HG03139 (cell line): ENCODE measurements around the gene GLYAT.

Source experiments
- ATAC-seq: cut with Tn5 transposase; IDR thresholded peaks from one replicate; pipeline ENCODE4 v1.9.1; 2021; ENCODE audit not compliant: unreplicated experiment

GLYAT gene, protein sequence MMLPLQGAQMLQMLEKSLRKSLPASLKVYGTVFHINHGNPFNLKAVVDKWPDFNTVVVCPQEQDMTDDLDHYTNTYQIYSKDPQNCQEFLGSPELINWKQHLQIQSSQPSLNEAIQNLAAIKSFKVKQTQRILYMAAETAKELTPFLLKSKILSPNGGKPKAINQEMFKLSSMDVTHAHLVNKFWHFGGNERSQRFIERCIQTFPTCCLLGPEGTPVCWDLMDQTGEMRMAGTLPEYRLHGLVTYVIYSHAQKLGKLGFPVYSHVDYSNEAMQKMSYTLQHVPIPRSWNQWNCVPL

DNA sequence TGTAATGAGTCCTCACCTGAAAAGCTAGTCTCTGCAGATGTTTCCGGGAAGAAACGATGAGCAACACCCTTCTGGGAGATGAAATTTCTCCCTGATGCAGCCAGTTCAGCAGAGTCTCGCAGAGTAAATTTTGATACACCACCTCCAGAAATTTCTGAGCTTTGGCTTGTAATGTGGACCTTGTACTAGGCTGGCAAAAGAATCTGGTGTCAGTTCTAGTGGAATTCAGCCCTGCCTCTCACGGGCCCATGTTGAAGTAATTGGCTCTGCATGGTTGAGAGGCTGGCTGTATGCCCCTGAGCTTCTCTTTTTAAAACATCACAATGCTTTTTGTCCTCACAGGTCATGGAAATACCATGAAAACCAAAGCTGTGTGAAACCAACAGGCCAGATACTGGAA lies at the start of gene GLYAT:
Gene GLYAT, minus strand, starts transcription at position 125 of the 400 bp plus-strand sequence. CDS start 7,447 bp downstream, outside the sequence.
- no peak for ATAC-seq

DNA sequence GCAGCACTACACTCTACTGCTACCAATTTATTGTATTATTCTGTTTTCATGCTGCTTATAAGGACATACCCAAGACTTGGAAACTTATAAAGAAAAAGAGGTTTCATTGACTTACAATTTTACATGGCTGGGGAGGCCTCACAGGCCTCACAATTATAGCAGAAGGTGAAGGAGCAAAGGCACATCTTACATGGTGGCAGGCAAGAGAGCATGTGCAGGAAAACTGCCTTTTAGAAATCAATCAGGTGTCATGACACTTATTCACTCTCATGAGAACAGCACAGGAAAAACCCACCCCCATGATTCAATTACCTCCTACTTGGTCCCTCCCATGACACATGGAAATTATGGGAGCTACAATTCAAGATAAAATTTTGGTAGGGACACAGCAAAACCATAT lies 49.6 kb upstream of the GLYAT start:
- no peak for ATAC-seq

DNA sequence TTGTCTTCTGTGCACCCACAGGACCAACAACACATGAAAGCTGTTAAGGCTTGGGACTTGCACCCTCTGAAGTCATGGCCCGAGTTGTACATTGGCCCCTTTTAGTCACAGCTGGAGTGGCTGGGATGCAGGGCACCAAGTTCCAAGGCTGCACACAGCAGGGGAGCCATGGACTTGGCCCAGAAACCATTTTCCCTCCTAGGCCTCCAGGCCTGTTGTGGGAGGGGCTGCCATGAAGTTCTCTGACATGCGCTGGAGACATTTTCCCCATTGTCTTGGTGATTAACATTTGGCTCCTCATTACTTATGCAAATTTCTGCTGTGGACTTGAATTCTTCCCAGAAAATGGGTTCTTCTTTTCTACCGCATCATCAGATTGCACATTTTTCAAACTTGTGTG lies 48.8 kb upstream of the GLYAT start:
- no peak for ATAC-seq

DNA sequence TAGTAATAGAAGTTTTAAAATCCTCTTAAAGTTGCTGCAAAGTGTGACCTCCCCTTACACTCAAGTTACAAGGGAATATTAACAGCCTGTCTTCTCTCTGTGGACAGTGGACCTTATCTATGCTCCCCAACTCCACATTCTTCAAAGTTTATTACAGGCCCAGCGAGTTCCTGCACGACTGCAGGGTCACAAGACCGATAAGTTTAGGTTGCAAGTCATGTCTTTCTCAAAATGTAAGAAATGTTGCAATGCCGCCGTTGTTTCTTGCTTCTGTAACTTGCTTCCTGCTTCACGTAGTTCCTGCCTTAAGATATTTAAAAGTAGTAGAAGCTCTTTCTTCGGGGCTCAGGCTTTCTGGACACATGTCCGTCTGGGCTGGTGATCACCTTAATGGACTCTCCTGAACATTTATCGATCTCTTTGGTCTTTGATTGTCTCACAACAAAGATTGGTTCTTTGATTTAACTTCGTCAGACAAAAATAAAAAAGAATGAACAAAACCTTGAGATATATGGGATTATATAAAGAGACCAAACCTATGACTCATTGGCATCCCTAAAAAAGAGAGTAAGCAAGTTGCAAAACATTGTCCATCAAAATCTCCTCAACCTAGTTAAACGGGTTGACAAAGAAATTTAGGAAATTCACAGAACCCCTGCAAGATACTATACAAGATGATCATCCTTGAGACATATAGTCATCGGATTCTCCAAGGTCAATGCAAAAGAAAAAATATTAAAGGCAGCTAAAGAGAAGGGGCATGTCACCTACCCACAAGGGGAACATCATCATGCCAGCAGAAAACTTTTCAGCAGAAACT lies 45.4 kb upstream of the GLYAT start:
- no peak for ATAC-seq

DNA sequence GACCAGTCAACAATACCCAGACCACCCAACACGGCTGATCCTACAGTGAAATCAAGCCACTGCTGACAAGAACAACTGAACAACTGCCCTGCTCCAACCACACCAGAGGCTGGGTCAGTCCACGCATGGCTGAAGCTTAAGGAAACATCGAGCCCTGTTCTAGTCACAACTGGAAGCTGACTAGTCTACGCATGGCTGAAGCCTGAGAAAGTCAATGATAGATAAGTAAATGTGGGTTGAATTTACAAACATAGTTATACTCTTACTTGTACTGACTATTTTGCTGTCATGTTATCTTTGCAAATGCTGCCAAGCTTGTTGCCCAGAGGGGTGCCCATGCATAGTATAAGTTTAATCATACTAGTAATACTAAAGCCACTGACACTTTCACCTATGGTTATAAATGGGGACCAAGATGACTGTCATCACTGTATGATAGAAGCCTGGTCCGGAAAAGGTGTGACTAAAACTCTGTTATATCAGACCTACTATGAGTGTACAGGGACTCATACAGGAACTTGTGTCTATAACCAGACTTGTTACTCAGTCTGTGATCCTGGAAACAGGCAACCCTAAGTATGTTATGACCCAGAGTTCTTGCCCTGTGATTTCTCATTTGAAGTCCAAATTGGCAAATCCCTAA lies 43.4 kb upstream of the GLYAT start:
- ATAC-seq = no peak

DNA sequence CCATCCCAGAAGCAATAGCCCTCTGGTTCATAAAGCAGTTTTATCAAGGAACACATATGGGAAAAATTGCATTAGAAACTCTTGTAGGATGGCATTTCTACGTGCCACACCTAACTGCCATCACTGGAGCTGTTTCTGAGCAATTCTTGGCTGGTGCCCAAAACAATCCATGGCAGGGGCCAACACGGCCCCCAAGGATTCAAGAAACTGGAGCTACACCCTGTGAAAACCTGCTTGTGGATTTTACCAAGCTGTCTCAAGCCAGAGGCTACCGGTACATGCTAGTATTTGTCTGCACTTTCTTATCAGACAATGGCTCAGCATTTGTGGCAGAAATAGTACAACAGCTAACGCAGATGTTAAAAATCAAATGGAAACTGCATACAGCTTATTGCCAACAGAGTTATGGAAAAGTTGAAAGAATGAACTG lies 42.4 kb upstream of the GLYAT start:
- no peak for ATAC-seq

DNA sequence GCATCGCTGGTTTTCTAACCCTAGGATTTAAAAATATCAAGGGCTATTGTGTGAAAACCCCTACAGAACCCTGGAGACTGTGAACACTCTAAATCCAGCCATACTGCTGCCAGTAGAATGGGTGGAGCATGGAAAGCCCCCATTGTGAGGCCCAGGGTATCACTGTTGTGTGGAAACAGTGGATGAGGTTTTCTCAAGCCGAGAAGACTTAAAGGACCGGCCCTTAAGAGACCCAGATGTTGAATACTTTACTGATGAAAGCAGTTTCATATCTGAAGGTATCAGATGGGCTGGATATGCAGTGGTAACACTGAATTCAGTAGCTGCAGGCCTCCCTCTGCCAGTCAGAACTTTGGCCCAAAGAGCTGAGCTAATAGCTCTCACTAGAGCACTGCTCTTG lies 41.6 kb upstream of the GLYAT start:
- no peak for ATAC-seq

DNA sequence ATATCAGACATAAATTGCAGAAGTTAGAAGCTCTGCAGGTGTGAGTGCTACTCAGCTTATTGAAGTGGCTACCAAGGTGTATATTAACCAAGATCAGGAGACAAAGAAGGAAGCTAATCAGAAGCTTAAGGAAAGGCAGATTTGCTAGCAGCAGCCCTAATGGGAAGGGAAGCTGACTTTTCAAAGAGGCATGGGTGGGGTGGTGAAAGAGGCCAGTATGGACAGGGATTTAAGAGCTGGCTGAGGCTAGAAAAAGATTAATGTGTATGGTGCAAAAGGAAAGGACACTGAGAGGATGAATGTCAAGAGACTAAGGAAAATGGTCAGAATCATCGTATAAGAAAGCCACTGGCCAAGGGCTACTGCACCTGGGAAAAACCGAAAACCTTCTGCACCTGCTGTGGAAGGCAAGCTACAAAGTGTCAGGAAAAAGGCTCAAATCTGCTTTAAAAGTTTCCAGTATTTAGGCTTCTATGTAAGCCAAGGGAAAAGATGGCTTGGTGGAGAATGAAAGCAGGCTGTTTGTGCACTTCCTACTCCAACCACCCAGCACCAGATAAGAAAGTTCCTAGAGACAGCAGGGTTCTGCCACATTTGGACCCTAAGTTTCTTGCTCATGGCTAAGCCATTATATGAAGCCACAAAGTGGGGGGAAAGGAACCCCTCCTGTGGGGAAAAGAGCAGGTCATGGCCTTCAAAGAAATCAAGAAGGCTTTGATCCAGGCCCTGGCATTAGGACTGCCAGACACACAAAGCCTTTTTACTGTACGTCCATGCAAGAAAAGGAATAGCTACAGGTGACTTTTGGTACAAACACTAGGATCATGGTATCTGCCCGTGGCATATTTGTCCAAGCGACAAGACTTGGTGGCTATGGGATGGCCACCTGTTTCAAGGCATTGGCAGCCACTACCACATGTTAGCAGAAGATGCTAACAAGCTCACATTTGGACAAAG lies 40.9 kb upstream of the GLYAT start:
- no peak for ATAC-seq

DNA sequence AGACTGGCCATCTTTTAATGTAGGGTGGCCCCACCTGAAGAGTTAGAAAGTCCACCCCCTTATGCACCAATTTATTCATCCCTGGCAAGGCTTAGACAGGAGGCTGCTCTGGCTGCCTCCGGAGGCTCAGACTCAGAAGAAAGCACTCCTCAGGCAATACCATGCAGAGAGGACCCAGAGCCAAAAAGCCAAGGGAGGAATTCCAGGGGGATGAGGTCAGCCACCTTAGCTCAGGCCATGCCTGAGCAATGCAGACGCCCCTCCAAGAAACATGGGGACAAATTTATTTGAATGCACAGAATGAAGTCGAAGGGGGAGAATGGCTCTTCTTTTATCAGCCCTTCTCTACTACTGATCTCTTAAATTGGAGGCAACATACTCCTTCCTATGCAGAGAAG lies 39.7 kb upstream of the GLYAT start:
- no peak for ATAC-seq

DNA sequence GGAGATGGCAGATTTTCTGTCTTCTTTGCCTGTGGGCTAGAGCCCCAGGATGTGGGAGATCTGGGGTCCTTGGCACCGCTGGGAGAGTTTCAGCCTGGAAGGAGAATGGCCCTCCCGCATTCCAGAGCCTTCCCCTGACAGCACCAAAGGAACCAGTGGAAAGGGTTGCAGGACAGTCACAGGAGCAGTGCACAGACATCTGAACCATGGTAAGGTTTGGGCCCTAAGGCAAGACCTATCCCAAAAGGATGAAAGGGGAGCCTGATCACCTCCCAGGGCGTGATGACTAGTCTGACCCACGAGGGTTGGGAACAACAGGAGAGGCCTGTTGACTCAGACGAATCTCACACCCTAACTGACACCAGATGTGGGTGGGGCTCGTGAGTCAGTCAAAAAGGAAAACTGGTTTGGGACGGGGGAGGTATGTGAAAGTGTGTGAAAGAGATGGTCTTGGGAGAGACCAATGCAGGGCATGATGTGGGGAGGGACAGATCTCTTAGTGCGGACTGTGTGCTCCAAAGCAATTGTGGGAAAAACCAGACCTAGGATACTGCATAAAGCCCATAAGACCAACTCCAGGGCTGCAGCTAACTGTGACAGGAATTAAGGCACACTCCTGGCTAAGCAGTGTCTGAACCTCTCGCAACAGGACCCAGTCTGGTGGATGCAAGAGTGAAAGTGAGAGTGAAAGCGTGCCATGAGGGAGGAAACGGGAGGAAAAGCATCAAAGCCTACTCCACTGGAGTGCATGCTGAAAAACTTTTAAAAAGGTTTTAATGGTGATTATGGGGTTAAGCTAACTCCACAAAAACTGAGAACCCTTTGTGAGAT lies 39.1 kb upstream of the GLYAT start:
- no peak for ATAC-seq

DNA sequence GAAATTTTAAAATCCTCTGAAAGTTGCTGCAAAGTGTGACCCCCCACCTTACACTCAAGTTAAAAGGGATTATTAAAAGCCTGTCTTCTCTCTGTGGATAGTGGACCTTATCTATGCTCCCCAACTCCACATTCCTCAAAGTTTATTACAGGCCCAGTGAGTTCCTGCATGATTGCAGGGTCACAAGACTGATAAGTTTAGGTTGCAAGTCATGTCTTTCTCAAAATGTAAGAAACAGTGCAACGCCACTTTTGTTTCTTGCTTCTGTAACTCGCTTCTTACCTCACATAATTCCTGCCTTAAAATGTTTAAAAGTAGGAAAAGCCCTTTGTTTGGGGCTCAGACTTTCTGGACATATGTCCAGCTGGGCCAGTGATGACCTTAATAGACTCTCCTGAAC lies 38.4 kb upstream of the GLYAT start:
- no peak for ATAC-seq

DNA sequence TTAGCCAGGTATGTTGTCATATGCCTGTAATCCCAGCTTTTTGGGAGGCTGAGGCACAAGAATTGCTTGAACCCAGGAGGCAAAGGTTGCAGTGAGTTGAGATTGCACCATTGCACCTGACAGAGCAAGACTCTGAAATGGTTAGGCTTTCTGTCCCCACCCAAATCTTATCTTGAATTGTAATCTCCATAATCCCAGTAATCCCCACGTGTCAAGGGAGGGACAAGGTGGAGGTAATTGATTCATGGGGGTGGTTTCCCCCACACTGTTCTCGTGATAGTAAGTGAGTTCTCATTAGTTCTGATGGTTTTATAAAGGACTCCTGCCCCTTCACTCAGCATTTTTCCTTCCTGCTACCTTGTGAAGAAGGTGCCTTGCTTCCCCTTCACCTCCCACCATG lies 37.6 kb upstream of the GLYAT start:
- no peak for ATAC-seq

DNA sequence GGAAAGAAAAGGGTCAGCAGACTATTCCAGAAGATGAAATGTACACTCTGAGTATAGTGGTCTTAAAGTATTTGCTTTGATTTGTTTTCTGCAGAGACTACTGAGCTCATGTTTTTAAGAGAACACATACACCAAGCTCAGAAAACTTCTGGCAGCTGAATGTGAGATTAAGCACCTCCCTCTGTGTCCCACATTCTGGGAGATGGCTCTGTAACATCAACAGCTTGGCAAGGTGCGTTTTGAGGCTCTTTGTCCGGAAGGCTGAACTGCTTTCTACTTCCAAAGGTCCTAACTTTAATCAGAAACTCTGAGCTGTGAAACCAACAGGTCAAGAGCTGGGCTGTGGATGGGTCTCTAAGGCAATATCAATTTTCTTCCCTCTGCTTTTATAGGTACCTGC lies 36.4 kb upstream of the GLYAT start:
- no peak for ATAC-seq

DNA sequence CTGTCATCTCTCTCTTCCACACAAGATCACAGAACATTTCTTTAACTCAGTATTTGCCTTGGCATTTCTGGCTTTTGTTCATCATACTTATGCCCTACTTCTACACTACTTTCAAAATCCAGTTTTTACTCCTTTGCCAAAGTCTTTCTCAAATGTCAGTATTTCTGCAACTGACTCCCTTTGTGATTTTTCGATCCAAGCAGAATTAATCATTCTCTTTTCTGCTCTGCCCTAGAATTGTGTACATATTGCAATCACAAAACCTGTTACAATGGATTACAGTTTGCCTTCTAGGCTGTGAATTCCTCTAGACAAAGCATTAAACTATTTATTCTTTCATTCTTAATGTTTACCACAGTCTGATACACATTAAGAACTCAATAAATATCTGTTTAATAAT lies 33.3 kb upstream of the GLYAT start:
- ATAC-seq = no peak

DNA sequence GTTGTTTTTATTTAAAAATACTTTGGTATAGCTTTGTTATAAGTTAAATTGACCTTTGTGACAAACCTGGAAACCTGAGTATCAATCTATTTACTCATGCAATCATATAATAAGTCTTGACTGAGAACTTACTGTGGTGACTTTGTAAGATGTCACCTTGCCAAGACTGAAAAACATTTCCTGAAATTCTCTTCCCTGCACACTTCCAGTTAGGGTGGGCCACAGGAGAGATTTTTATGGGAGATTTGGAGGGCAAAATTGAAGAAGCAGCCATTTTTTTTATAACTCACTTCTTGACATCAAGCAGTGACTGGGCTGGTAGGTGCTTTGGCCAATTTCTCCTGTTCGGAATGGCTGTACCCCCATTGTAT lies 31.4 kb upstream of the GLYAT start:
- no peak for ATAC-seq

DNA sequence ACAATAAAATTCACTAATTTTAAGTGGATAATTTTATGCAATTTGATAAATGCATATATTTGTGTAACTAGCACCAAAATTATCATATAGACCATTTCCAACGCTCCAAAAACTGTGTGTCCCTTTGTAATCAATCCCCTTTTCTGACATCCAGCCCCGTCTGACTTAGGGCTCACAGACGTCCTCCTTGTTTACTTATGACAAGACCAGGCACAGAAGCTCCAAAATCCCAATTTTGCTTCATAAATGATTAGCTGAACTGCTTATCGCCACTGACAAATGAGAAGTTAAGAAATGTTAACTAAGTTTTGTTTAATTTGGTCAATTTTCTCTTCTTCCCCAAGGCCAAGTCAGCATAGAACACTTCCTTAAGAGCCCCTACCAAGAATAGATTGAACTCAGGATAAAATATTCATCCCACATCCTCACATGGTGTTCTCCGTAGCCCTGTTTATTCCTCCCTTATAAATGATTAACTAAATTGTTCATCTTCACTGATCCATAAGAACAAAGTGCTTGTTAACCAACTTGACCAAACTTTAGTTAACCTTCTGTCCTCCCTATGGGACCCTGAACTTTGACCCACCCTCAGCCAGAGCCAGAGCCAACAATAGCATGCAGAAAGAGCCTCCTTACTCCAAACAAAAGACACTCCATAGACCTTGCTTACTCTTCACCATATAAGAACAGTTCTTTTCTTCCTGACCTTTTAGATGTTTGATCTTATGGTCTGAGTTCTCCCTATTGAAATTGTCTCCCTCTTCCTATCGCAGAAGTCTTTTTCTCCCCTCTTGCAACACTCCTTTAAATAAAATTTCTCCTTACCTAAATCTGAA lies 30.8 kb upstream of the GLYAT start:
- ATAC-seq = no peak

DNA sequence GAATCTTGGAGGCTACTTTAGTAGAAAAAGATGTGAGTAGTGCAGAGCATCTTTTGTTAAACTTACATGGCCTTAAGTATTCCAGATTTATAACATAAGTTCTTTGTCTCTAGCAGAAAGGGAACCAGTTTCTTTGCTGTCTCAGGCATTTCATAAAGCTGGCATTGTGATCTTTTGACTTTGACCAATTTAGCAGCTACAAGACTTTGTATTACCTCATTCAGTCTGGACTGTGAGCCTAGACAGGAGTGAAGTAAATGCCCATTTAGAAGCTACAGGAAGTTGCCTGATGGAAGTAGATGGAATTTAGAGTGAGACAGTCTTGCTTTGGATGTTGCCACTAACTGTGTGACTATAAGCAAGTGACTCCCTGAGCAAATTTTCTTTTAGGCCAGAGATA lies 25.7 kb upstream of the GLYAT start:
- no peak for ATAC-seq

DNA sequence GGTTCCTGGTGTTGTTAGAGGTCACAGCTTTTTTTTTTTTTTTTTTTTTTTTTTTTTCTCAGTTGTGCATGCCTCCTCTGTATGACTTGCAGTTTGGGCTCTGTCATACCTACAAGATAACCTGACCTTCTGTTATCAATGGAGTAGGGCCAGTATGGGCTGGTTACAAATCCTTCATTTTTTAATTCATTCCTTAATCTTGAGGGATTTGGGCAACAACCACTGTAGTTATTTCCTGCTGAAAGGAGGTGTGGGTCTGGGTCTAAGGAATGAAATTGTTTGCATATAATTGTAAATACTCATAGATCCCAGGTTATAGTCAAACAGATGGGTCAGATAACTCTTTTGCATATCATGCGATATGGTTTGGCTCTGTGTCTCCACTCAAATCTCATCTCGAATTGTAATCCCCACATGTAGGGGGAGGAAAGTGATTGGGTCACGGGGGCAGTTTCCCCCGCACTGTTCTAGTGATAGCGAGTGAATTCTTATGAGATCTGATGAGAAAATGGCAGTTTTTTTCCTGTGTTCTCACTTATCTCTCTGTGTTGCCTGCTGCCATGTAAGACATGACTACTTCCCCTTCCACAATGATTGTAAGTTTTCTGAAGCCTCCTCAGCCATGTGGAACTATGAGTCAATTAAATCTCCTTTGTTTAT lies 14.1 kb upstream of the GLYAT start:
- ATAC-seq = no peak
